Hematopoietic multipotent progenitor cell treated with erythropoietin and hydrocortisone succinate and interleukin-3 and kit ligand, for 17 days (in vitro differentiated cells): Measurements from ENCODE around the gene EIF2S1.
"Not testable (repeated sequence)": the region's sequence is repeated elsewhere in the genome, so short reads cannot be mapped to it uniquely, and the experiment has no call there.

Source experiments
- DNase-seq: peaks from one replicate; pipeline ENCODE4 v3.0.0-alpha.2; 2015; ENCODE audit warnings: low spot score

Gene EIF2S1

GRCh38 chr14:67411370-67411769 is 51.2 kb downstream of the EIF2S1 start:
- DNase-seq: peak; percentile 52

DNA sequence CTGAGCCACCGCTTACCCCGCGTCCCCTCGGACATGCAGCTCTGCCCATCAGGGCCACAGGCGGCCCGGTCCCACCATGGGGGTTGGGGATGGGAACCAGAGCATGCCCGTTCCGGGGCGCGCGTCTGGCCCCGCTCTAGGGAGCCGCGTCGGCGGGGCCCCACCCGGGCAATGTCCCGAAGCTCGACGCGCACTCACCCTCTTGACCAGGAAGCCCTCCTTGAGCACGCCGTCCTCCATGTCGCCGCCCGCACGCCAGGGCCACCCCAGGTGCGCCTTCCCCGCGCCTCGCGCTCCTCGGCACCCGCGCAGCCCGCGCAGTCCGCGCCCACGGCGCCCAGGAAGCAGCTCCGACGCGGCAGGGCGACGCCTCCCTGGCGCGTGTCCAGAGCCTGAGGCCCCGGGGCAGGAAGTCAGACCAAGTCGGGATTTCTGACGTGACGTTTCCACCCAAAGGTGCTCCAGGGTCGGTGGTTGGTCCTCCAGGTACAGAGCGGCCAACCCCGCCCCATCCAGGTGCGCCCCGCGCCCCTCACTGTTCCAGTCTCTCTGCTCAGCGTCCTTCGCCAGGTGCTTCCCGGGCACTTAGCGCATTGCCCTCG is 51.8 kb downstream of the EIF2S1 start, which contains the start of gene PLEK2:
Gene PLEK2, minus strand, starts transcription at position 346 of the 602 bp plus-strand sequence. Its CDS starts 106 bp downstream, at position 240.
- DNase-seq: peak; percentile 88

GRCh38 chr14:67413806-67414769 is 54.0 kb downstream of the EIF2S1 start:
- DNase-seq: peak; percentile 76

DNA sequence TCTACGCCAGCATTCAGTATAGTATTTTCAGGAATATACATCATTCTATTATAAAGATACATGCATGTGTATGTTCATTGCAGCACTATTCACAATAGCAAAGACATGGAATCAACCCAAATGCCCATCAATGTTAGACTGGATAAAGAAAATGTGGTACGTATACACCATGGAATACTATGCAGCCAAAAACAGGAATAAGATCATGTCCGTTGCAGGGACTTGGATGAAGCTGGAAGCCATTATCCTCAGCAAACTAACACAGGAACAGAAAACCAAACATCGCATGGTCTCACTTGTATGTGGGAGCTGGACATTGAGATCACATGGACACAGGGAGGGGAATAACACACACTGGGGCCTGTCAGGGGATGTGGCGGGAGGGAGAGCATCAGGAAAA is 55.5 kb downstream of the EIF2S1 start:
- DNase-seq: not testable (repeated sequence)

- DNase-seq: peak; percentile 88
Observed at GRCh38 chr14:67416085-67416484, 56.0 kb downstream of the EIF2S1 start.

DNA sequence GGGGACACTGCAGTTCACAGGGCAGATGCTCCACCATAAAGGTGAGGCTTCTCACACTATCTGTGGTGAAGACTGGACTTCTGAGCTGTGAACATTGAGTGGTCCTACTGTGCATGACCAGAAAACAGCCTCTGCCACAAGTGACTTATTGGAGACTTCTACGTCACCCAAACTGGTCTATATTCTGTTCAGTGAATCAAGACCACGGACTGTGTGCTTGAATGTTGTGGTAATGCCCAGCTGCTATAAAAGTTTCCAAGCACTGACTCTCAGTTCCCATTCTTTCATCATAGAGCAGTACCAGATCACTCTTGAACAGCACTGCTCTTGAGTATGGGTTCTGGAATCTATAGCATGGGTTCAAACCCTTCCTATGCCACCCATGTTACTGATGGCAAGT is 56.7 kb downstream of the EIF2S1 start:
- DNase-seq: no peak

- peak; percentile 15 for DNase-seq
Observed at GRCh38 chr14:67417633-67418032, 57.5 kb downstream of the EIF2S1 start.

DNA sequence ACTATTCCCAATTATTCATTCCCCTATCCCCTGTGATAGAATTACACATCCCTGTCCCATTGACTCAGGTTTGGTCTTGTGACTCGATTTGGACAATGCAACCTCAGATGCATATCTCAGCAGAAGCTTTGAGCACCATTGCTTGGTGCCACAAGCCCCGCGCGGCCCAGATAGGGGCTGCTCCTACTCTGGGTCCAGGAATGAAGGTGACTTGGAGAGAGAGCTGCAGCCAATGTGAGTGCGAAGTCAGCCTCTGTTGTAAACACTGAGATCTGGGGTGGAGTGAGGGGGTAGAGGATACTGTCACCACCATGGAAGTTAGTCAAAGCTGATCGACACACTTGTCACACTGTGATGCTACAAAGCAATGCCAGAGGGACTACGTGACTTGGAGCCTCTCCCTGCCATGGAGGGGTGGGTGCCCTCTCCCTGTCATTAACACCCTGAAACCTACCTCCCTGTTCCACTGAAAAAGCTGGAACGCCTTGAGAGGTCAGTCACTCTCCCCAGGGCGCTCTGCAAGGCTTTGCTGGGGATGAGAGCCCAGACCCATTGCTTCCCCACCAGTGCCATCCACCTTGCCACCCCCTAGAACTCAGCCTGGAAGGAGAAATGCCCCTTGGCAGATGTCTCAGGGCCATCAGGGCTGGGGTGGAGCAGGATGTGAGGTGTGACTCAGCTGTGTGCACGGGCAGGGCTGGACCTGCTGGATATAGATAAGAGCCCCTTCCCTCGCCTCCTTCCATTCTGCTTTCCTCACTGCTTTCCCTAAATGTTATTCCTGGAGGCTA is 58.5 kb downstream of the EIF2S1 start:
- peak; percentile 94 for DNase-seq

- peak; percentile 81 for DNase-seq
Observed at GRCh38 chr14:67420102-67420739, 60.1 kb downstream of the EIF2S1 start.

DNA sequence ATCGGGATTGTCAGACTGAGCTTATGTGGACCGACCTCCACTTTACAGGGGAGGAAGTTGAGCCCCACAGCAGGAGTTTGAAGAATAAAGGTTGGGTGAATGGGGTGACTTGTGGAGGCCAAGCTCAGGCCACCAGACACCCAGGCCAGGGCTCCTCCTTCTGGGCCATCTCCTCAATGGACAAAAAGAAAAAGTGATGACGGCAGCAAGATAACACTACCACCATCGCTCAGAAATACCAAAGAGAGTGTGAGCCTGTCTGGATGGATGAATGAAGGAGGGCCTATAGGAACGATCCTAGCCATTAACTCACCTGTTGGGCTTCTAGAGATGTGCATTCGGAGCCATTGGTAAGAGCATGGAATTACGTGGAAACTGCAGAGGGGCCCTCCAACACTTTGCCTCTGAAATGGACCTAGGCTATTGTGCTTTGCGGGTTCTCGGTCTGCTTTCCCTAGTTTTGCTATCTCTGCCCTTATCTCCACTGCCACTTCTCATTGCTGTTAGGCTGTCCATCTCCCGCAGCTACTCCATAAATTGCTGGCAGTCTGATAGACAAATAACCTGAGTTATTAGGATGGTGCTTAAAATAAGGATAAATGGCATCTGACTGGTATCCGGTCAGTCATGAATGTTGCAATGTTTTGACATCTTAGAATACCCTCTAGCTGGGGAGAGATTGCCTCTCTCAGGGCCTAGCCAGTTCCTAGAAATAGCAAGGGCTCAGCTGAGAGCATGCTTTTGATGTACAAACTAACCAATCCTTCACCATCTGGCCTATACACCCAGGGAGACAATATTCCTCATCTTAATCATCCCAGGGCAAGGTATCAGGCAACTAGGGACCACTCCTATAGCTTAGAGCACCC is 61.5 kb downstream of the EIF2S1 start:
- DNase-seq: no peak

DNA sequence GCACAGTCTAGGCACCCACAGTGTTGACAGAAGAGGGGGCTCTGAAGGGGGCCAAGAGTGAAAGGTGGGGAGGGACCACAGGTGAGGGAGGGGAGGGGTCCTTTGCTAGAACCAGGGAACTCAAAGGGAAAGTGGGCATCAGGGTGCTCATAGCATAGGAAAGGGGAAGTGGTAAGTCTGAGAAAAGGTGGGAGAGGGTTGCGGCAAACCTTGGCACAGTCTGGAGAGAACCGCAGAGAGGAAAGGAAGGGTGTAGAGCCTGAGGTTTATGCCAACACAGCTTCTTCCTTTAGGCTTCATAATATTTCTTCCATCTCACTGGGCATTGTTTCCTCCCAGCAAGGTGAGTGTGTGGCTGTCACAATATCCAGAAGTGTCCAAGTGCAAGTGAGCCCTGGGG is 63.3 kb downstream of the EIF2S1 start:
- no peak for DNase-seq

GRCh38 chr14:67424539-67424938 is 64.4 kb downstream of the EIF2S1 start:
- no peak for DNase-seq

- peak; percentile 56 for DNase-seq
Observed at GRCh38 chr14:67425608-67426007, 65.5 kb downstream of the EIF2S1 start.

GRCh38 chr14:67426161-67426560 is 66.0 kb downstream of the EIF2S1 start:
- peak; percentile 28 for DNase-seq

- DNase-seq: peak; percentile 89
Observed at GRCh38 chr14:67426983-67427606, 67.0 kb downstream of the EIF2S1 start.

GRCh38 chr14:67428501-67429031 is 68.4 kb downstream of the EIF2S1 start:
- DNase-seq: no peak

GRCh38 chr14:67429510-67430205 is 69.5 kb downstream of the EIF2S1 start:
- no peak for DNase-seq

DNA sequence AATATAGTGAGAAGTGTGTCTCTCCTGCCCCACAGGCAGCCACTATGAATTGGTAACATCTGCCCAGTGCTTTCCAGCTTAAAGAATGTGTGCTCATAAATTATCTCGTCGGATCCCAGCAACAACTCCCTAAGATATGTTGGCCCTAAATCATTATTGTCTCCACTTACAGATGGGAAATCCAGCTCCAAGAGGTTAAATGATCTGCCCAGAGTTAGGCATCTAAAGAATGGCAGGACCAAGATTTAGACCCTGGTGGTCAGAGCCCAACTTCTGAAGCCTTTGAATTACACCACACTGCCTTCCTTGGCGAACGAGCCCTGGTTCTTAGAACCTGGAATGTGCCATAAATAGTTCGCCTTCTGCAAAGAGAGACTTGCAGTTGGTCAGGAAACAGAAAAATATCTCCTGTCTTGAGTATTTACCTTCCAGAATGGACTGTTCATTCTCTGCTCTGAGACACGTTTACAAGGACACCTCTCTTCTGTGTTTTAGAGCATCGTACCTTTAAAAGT is 72.0 kb downstream of the EIF2S1 start:
- DNase-seq: no peak

GRCh38 chr14:67435603-67436002 is 75.5 kb downstream of the EIF2S1 start:
- no peak for DNase-seq
